ENCODE measurements around the gene FAM219A. TPM values are rescaled to one million over a fixed set of nuclear protein-coding genes. Genes with fewer than 3 reads are reported as not detected.
A peak's percentile ranks its signal among the peaks of the same experiment; 100 is the strongest.

Gene FAM219A
- total RNA-seq, 1 donor = 7.0 TPM

DNA sequence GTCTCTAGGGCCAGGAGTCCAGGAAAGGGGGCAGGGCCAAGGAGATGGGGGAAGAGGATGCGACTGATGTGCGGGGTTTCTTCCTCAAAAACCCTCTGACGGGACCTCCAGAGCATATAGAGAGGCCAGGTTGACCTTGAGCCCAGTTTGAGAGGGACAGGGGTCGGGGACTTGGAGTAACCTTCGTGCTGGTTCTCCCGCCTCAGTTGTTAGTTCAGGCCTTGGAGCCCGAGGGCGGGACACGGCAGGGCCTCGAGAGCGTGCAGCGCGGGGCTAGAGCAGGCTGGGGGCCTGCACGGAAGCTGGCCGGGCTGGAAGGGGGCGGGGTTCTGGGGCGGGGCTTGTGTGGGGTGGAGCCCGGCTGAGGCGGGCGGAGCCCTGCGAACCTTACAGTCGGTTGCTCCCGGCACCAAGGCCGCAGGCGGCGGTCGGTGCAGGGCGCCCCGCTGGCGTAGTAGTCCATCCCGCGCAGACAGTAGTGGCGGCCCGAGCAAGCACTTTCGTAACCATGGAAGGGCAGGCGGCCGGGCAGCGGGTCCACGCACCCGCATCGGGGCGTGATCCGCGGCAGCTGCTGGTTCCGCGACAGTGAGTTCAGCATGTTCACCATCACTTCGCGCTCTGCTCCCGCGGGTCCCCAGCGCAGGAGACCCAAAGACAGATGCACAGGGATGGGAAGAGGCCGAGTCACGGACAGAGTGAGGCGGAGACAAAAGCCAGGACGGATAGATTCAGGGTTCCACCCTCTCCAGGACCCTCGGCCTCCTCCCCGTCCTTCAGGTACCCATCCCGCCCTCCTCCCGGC is 77.7 kb downstream of the FAM219A start:
- DNase-seq (ENCODE audit: low read depth) = peak; percentile 66
- TF ChIP-seq, protein P1, sequence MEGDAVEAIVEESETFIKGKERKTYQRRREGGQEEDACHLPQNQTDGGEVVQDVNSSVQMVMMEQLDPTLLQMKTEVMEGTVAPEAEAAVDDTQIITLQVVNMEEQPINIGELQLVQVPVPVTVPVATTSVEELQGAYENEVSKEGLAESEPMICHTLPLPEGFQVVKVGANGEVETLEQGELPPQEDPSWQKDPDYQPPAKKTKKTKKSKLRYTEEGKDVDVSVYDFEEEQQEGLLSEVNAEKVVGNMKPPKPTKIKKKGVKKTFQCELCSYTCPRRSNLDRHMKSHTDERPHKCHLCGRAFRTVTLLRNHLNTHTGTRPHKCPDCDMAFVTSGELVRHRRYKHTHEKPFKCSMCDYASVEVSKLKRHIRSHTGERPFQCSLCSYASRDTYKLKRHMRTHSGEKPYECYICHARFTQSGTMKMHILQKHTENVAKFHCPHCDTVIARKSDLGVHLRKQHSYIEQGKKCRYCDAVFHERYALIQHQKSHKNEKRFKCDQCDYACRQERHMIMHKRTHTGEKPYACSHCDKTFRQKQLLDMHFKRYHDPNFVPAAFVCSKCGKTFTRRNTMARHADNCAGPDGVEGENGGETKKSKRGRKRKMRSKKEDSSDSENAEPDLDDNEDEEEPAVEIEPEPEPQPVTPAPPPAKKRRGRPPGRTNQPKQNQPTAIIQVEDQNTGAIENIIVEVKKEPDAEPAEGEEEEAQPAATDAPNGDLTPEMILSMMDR (IDR thresholded peaks at IDR 0.05; ENCODE audit: insufficient read depth, low read length) = no peak
- H3K4me3 ChIP-seq (ENCODE audit: low read depth, low read length) = peak overlapping the region; percentile 61

DNA sequence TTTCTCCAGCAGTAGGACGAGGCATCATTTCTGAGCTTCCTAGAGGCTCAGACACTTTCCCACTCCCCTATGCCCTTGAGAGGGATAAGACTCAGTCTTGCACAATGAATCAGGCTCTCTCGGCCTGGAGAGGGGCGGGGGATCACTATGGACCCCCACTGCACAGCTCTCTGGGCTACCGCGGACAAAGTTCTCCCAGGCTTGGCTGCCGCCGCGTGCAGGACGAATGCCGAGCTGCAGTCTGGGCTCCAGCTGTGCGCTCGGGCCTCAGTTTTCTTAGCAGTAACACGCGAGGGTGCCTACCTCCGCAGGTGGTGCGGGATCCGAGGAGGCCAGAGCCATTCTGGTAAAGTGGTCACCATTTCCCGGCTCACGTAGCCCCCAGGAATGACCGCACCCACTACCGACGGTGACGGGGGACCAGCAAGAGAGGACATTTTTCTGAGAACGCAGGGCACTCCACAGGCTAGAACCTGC is 78.3 kb downstream of the FAM219A start:
- H3K4me3 ChIP-seq (ENCODE audit: low read depth, low read length) = no peak overlapping the region
- TF ChIP-seq, protein P1 (IDR thresholded peaks at IDR 0.05; ENCODE audit: insufficient read depth, low read length) = no peak
- no peak for DNase-seq (ENCODE audit: low read depth)

DNA sequence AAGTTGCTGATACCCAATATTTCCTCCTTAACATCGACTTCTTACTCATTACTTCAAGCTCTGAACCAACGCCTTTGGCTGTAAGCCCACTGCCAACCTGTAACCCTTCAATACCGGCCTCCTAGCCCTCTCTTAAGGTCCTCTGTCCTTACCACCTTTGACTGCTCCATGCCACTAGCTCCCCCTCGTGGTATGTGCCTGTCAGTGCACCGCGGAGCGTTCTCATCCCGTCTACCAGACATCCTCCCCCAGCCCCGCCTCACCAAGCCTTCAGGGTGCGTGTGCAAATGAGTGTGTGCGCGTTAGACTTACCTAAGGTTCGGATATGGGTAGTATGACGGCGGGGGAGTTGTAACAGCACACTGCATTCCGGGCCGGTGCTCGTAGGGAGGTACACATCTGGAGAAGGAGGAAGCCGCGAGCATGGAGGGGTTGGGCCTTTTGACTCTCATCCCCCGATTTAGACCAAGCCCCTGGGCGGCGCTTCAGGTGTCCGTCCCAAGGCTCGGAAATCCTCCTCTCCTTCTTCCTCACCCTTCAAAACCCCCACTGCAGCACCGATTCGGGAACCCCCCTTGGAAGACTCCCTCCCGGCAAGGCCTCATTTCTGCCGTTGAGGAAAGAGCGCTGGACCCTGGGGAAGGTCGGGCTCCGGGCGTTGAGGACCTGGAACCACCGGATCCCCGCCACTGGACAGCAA is 78.9 kb downstream of the FAM219A start:
- TF ChIP-seq, protein P1 (IDR thresholded peaks at IDR 0.05; ENCODE audit: insufficient read depth, low read length) = peak; percentile 99
- peak overlapping the region; percentile 52 for H3K4me3 ChIP-seq (ENCODE audit: low read depth, low read length)
- DNase-seq (ENCODE audit: low read depth) = peak; percentile 86

DNA sequence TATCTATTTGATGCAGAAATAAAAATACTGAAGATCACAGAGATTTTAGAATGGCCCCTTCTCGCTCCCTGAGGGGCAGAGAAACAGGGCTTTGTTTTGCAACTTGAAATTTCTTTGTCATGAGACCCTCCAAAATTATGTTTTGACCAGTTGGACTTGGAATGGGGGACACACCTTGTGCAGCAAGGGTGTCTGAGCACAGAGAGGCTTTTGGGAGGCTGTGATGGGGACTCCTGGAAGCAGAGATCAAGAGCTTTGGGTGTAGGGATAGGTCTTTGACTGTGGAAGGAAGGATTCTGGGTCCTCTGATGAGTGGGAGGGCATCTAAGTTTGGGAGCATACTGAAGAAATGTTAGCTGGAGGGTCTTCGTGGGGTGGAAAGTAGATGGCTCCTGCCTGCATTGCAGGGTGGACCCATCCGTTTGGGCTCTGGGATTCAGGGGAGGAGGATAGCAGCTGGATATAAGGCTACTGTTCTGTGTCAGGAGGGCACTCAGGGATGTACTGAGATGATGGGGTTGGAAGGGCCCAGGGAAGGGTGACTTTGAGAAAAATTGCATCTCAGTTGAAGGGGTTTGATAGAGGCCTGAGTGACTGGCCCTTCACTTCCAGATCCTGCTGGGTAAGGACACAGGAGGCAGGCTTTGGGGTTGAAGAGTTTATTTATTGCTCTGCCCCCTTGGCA is 79.9 kb downstream of the FAM219A start:
- TF ChIP-seq, protein P1 (IDR thresholded peaks at IDR 0.05; ENCODE audit: insufficient read depth, low read length) = no peak
- DNase-seq (ENCODE audit: low read depth) = no peak
- no peak overlapping the region for H3K4me3 ChIP-seq (ENCODE audit: low read depth, low read length)

DNA sequence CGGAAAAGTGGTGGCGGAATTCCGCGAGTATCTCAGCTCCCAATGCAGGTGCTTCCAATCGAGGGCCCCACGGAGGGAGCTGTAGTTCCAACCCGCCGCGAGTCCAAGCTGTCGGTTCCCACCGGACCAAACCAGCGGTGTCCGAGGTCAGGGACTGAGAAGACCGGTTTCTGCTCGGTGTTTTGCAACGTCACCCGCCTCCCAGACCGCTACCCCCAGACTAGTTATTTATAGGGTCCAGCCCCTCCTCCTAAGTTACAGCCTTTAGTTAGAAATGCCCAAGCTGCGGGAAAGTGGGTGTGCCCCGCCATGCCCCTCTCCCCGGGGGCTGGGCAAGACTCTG is 81.0 kb downstream of the FAM219A start:
- DNase-seq (ENCODE audit: low read depth) = no peak
- TF ChIP-seq, protein P1 (IDR thresholded peaks at IDR 0.05; ENCODE audit: insufficient read depth, low read length) = no peak

DNA sequence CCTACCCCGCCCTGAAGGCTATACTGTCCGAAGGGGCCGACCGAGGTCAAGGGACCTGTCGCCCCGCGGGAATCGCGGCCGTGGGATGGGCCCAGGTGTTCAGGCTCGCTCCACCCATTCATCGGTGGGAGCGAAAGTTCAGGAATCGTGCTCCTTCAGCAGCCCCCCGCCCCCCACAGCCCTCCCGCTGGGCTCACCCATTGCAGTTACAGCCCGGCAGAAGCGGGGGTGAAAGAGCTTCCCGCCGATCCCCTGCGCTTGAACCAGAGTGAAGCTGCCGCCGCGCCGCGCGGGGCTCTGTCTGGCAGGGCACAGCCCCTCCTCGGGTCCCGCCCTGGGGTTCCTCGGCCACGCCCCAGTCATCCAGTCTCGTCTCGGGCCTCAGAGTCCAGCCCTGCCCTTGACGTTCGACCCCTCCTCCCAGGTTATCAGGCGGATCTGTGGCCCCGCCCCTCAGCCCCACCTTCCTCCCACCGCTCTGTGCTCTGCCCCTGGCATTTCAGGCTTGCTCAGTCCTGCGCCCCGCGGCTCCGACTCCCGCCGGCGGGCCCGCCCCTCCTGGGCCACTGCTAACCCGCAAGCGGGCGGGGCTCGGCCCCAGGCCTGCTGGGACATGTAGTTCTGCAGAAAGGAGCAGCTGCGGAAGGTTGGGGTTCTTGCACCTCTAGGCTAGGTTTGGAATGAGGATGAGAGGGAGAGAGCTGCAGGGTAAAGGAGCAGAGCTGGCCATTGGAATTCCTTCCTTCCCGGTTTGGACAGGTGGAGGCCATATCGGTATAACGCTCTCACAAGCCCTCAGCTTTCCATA is 81.6 kb downstream of the FAM219A start, which contains the start of gene MYORG:
MYORG (minus strand) TSS at position 303 of the 808 bp plus-strand sequence. CDS start 3,955 bp downstream, outside the sequence.
- peak; percentile 71 for DNase-seq (ENCODE audit: low read depth)
- peak within 1 kb of the TSS; percentile 77 for H3K4me3 ChIP-seq (ENCODE audit: low read depth, low read length)
- TF ChIP-seq, protein P1 (IDR thresholded peaks at IDR 0.05; ENCODE audit: insufficient read depth, low read length) = no peak

More for the DNA sequence above, 81.0 kb downstream of the FAM219A start:
- H3K4me3 ChIP-seq (ENCODE audit: low read depth, low read length) = peak overlapping the region; percentile 77

All from fibroblast of the aortic adventitia (primary cell).